DND-41 (cell line): ENCODE results near the gene FSCN2.

Source experiments
- EZH2 ChIP-seq: IDR thresholded peaks from 3 replicates; pipeline ENCODE4 v1.6.1; 2012; ENCODE audit warnings: borderline replicate concordance, low read depth, mild to moderate bottlenecking, moderate library complexity, low read length, inconsistent platforms; ENCODE audit not compliant: severe bottlenecking
- TF ChIP-seq, protein P1 (sequence below): IDR thresholded peaks from 2 replicates; pipeline ENCODE4 v1.5.1; 2012; ENCODE audit warnings: borderline replicate concordance, low read length, moderate library complexity, mild to moderate bottlenecking; ENCODE audit not compliant: poor library complexity, severe bottlenecking; ENCODE audit errors: extremely low read depth

DNA sequence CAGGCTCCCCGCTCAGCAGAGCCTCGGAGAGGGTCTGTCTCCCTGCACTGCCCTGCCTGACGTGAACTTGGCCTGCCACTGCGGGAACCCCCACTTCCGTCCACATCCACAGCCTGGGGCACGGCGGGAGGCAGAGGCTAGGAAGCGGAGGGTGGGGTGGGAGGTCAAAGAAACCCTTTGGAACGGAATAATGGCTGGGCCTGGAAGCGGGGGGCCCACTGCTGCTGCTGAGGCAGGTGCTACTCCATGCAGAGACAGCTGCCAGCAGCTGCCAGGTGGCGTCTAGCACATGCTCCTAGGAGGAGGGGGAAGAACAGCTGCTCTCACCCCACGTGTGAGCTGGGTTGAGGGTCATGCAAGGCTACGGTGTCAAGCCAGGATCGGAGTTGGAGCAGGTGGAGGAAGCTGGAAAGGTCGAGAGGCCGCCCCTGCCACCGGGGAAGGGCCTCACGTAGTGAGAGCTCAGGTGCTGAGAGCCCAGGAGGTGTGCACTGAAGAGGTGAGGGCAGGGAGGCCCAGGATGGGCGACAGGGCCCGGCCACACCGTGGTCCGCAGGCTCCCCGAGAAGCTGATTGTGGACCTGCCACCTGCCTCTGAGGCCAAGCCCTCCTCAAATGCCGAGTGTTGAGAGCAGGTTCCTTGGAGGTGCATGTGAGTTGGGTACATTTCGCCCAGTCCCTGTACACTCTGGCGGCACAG, 9.8 kb downstream of the FSCN2 start:
- TF ChIP-seq, protein P1, sequence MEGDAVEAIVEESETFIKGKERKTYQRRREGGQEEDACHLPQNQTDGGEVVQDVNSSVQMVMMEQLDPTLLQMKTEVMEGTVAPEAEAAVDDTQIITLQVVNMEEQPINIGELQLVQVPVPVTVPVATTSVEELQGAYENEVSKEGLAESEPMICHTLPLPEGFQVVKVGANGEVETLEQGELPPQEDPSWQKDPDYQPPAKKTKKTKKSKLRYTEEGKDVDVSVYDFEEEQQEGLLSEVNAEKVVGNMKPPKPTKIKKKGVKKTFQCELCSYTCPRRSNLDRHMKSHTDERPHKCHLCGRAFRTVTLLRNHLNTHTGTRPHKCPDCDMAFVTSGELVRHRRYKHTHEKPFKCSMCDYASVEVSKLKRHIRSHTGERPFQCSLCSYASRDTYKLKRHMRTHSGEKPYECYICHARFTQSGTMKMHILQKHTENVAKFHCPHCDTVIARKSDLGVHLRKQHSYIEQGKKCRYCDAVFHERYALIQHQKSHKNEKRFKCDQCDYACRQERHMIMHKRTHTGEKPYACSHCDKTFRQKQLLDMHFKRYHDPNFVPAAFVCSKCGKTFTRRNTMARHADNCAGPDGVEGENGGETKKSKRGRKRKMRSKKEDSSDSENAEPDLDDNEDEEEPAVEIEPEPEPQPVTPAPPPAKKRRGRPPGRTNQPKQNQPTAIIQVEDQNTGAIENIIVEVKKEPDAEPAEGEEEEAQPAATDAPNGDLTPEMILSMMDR: no peak
- TF ChIP-seq EZH2: no peak
